BLaER1 (cell line): ENCODE data around the gene NAV2.
A peak's percentile ranks its signal among the peaks of the same experiment; 100 is the strongest.

Experiments
- H3K27ac ChIP-seq: shearing (Covaris generic); formaldehyde crosslinking; 2 replicates; pipeline ENCODE4 v1.8.1; 2022
- H3K27me3 ChIP-seq: shearing (Covaris generic); formaldehyde crosslinking; 2 replicates; pipeline ENCODE4 v1.8.1; 2022
- H3K36me3 ChIP-seq: shearing (Covaris generic); formaldehyde crosslinking; 2 replicates; pipeline ENCODE4 v1.8.1; 2022
- H3K4me1 ChIP-seq: shearing (Covaris generic); formaldehyde crosslinking; 2 replicates; pipeline ENCODE4 v1.8.1; 2022
- H3K4me2 ChIP-seq: shearing (Covaris generic); formaldehyde crosslinking; 2 replicates; pipeline ENCODE4 v1.8.1; 2022
- H3K4me3 ChIP-seq: shearing (Covaris generic); formaldehyde crosslinking; 2 replicates; pipeline ENCODE4 v1.8.1; 2022
- H3K9ac ChIP-seq: shearing (Covaris generic); formaldehyde crosslinking; 2 replicates; pipeline ENCODE4 v1.8.1; 2022
- H3K9me3 ChIP-seq: shearing (Covaris generic); formaldehyde crosslinking; 2 replicates; pipeline ENCODE4 v1.8.1; 2022
- H4K20me1 ChIP-seq: shearing (Covaris generic); formaldehyde crosslinking; 2 replicates; pipeline ENCODE4 v1.8.1; 2022
- Cebpa-rat ChIP-seq: shearing (Covaris generic); IDR thresholded peaks from 2 replicates; pipeline ENCODE4 v1.8.1; 2022

NAV2 gene

GRCh38 chr11:20022363-20023081, 309.9 kb downstream of the NAV2 start:
- TF ChIP-seq Cebpa-rat, result no peak
- H4K20me1 ChIP-seq, result no peaks in the 10 kb centered on the region
- peak overlapping the region; percentile 13; the same call in 1 of the 2 replicates for H3K4me3 ChIP-seq
- no peaks in the 10 kb centered on the region for H3K27me3 ChIP-seq
- H3K27ac ChIP-seq, result no peak overlapping the region
- peaks cover 44% of the 10 kb centered on the region for H3K4me1 ChIP-seq
- H3K36me3 ChIP-seq, result no peaks in the 10 kb centered on the region
- no peak overlapping the region for H3K9ac ChIP-seq
- no peaks in the 10 kb centered on the region for H3K9me3 ChIP-seq
- H3K4me2 ChIP-seq, result peak overlapping the region; percentile 74

GRCh38 chr11:20023082-20023426, 310.4 kb downstream of the NAV2 start:
- Histone ChIP-seq H3K9ac (no peak overlapping the region), H4K20me1 (no peaks in the 10 kb centered on the region), H3K27ac (no peak overlapping the region), H3K4me1 (peaks cover 44% of the 10 kb centered on the region), H3K36me3 (no peaks in the 10 kb centered on the region), H3K4me2 (peak overlapping the region; percentile 74), H3K4me3 (peak overlapping the region; percentile 13; the same call in 1 of the 2 replicates), H3K9me3 (no peaks in the 10 kb centered on the region), H3K27me3 (no peaks in the 10 kb centered on the region)
- TF ChIP-seq Cebpa-rat, result no peak

GRCh38 chr11:20024172-20024935, 311.7 kb downstream of the NAV2 start:
- Histone ChIP-seq H3K4me1 (peaks cover 44% of the 10 kb centered on the region), H3K9me3 (no peaks in the 10 kb centered on the region), H3K36me3 (no peaks in the 10 kb centered on the region), H3K4me3 (no peak overlapping the region), H3K27me3 (no peaks in the 10 kb centered on the region), H3K27ac (no peak overlapping the region), H3K4me2 (peak overlapping the region; percentile 37; the same call in 1 of the 2 replicates), H4K20me1 (no peaks in the 10 kb centered on the region), H3K9ac (no peak overlapping the region)
- no peak for TF ChIP-seq Cebpa-rat

GRCh38 chr11:20025332-20025840, 312.7 kb downstream of the NAV2 start:
- no peak for TF ChIP-seq Cebpa-rat
- H3K36me3 ChIP-seq, result no peaks in the 10 kb centered on the region
- peaks cover 44% of the 10 kb centered on the region for H3K4me1 ChIP-seq
- H3K27me3 ChIP-seq, result no peaks in the 10 kb centered on the region
- no peaks in the 10 kb centered on the region for H3K9me3 ChIP-seq
- H3K27ac ChIP-seq, result no peak overlapping the region
- H3K9ac ChIP-seq, result no peak overlapping the region
- H3K4me2 ChIP-seq, result peak overlapping the region; percentile 77
- H3K4me3 ChIP-seq, result no peak overlapping the region
- no peaks in the 10 kb centered on the region for H4K20me1 ChIP-seq

- Histone ChIP-seq H3K4me3 (no peak overlapping the region), H3K27ac (no peak overlapping the region), H3K36me3 (no peaks in the 10 kb centered on the region), H3K9me3 (no peaks in the 10 kb centered on the region), H3K27me3 (no peaks in the 10 kb centered on the region), H3K9ac (no peak overlapping the region), H3K4me2 (no peak overlapping the region), H3K4me1 (peaks cover 41% of the 10 kb centered on the region), H4K20me1 (no peaks in the 10 kb centered on the region)
- no peak for TF ChIP-seq Cebpa-rat
Observed at GRCh38 chr11:20026629-20027555, 314.3 kb downstream of the NAV2 start.

- no peak overlapping the region for H3K4me2 ChIP-seq
- H3K27ac ChIP-seq, result no peak overlapping the region
- no peak for TF ChIP-seq Cebpa-rat
- H3K4me1 ChIP-seq, result peaks cover 34% of the 10 kb centered on the region
- H3K27me3 ChIP-seq, result no peaks in the 10 kb centered on the region
- no peaks in the 10 kb centered on the region for H3K9me3 ChIP-seq
- H3K4me3 ChIP-seq, result no peak overlapping the region
- no peaks in the 10 kb centered on the region for H3K36me3 ChIP-seq
- no peaks in the 10 kb centered on the region for H4K20me1 ChIP-seq
- H3K9ac ChIP-seq, result no peak overlapping the region
Observed at GRCh38 chr11:20027556-20028013, 314.9 kb downstream of the NAV2 start.

- Histone ChIP-seq H4K20me1 (no peaks in the 10 kb centered on the region), H3K27me3 (no peaks in the 10 kb centered on the region), H3K36me3 (no peaks in the 10 kb centered on the region), H3K9me3 (no peaks in the 10 kb centered on the region), H3K27ac (no peak overlapping the region), H3K4me3 (no peak overlapping the region), H3K4me2 (no peak overlapping the region), H3K9ac (no peak overlapping the region), H3K4me1 (peaks cover 24% of the 10 kb centered on the region)
- no peak for TF ChIP-seq Cebpa-rat
Observed at GRCh38 chr11:20029193-20029592, 316.6 kb downstream of the NAV2 start.

GRCh38 chr11:20030472-20030871, 317.8 kb downstream of the NAV2 start:
- H4K20me1 ChIP-seq, result no peaks in the 10 kb centered on the region
- no peaks in the 10 kb centered on the region for H3K9me3 ChIP-seq
- no peak overlapping the region for H3K27ac ChIP-seq
- H3K4me1 ChIP-seq, result peaks cover 14% of the 10 kb centered on the region
- no peak overlapping the region for H3K9ac ChIP-seq
- no peaks in the 10 kb centered on the region for H3K36me3 ChIP-seq
- no peak overlapping the region for H3K4me3 ChIP-seq
- H3K27me3 ChIP-seq, result no peaks in the 10 kb centered on the region
- no peak overlapping the region for H3K4me2 ChIP-seq
- TF ChIP-seq Cebpa-rat, result no peak

GRCh38 chr11:20031155-20032001, 318.7 kb downstream of the NAV2 start:
- Histone ChIP-seq H3K4me1 (peaks cover 5% of the 10 kb centered on the region), H3K27ac (no peak overlapping the region), H3K9me3 (no peaks in the 10 kb centered on the region), H3K9ac (no peak overlapping the region), H4K20me1 (no peaks in the 10 kb centered on the region), H3K27me3 (no peaks in the 10 kb centered on the region), H3K36me3 (no peaks in the 10 kb centered on the region), H3K4me3 (no peak overlapping the region), H3K4me2 (no peak overlapping the region)
- no peak for TF ChIP-seq Cebpa-rat
